CD4-positive, alpha-beta T cell treated with Interferon alpha-2 for 1 hour (primary cell): ENCODE results near the gene GPR32.
A peak's percentile ranks its signal among the peaks of the same experiment; 100 is the strongest.
"Not testable (repeated sequence)": the region's sequence is repeated elsewhere in the genome, so short reads cannot be mapped to it uniquely, and the experiment has no call there.

ENCODE experiments used
- DNase-seq, 2 donors: peaks; one replicate each; pipeline ENCODE4 v3.0.0-alpha.2; 2020 to 2022

The GPR32 gene

GRCh38 chr19:50770164-50770563 lies at the start of gene GPR32:
Gene GPR32 (plus strand): TSS chr19:50770464. CDS start chr19:50770601, 137 bp downstream.
- DNase-seq, result not testable (repeated sequence)

DNA sequence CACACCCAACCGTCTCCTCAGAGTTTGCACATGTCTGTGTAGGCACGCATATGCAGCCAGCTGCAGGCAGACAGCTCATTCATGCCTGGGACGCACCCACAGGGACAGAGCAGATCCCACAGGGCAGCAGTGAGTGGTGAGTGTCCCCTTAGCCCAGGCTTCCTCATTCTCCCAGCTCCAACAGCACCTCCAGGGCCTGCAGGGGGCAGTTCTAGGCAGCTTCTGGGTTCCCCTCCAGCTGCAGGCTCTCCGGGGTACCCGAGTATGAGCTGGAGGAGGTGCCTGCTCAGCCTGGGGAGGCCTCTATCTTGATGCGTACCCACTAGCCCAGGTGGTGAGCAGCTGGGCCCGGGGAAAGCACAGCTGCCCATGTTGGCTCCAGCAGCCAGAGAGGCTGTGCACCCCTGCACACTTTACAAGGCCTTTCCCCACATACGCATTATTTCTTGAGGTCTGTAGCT lies 49.3 kb upstream of the GPR32 start:
- DNase-seq, result no peak

DNA sequence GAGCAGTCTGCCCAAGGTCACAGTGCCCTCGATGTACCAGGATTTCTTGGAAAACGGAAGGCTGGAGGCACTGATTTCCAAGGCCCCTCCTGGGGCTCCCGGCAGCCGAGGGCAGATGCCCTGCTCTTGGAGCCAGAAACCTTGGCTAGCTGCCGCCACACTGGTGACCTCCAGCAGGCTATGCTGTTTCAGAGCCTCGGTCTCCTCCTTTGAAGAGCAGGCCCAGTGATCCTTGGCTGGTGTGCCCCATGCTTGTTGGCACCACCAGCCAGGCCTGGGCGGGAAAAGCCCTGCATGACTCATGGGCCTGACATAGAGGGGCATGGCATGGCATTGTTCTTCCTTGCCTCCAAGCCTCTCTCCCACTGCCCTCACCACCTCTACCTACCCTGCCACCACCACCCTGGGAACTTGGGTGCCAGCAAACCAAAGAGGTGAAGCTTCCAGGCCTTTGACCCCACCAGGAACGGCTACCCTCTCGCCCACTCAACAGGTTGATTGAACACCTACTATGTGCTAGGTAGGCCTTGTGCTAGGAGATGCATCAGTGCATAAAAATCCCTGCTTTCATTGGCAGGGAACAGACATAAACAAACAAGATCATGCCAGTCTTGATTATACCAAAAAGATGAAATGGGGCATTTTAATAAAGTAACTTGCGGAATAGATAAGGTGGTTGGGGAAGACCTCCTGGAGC lies 48.7 kb upstream of the GPR32 start:
- DNase-seq, result no peak

DNA sequence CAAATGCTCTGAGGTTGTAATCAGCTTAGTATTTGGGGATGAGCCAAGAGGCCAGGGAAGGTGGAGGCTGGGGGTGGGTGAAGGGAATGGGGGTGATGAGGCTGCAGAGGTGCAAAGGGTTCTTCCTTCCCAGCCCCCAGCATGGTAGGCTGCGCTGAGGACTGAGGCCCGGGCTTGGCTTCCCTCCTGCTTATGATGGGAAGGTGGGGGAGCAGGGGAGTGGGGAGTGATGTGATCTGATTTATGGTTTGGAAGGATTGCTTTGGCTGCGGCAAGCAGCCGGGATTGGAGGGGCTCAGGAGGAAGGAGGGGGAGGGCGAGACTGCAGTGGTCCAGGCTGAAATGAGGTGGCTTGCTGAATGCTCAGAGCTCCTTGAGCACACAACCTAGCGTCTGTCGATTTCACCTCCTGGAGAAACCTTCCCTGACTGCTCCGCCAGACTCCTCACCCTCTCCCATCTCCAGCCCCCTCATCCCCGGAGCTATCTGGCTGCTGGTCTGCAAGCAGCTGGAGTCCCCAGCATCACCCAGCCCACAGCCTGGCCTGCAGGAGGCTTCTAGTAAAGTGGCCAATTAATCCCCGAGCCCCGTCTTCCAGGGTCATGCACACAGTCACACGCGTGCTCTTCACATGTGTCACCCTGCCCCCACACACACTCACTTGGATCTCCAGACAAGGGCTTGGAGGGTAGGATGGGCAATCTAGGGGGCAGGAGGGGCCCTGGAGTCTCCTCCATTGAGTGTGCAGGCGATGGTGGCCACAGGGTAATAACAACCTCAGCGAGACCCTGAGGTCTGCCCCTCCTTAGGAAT lies 47.9 kb upstream of the GPR32 start:
- no peak for DNase-seq

DNA sequence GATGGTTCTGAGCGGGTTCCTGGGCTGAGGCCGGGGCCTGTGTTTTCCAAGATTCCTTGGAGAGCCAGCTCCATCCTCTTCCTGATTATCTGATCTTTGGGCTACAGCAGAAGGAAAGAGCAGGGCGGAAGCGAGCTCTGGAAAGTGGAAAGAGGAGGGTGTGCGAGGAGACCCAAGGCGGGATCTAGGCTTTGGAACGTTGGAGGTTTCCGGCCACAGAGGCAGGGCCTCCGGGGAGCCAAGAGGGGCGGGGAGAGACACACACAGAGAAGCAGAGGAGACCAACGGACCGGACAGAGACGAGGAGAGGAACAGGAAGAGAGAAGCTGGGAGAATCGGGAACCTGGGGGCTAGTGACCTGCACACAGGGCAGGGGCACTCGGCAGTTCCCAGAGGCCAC lies 47.2 kb upstream of the GPR32 start, which contains the start of gene CLEC11A:
Gene CLEC11A (plus strand): TSS at position 296 of the 400 bp plus-strand sequence. CDS start 162 bp downstream, outside the sequence.
- no peak for DNase-seq

DNA sequence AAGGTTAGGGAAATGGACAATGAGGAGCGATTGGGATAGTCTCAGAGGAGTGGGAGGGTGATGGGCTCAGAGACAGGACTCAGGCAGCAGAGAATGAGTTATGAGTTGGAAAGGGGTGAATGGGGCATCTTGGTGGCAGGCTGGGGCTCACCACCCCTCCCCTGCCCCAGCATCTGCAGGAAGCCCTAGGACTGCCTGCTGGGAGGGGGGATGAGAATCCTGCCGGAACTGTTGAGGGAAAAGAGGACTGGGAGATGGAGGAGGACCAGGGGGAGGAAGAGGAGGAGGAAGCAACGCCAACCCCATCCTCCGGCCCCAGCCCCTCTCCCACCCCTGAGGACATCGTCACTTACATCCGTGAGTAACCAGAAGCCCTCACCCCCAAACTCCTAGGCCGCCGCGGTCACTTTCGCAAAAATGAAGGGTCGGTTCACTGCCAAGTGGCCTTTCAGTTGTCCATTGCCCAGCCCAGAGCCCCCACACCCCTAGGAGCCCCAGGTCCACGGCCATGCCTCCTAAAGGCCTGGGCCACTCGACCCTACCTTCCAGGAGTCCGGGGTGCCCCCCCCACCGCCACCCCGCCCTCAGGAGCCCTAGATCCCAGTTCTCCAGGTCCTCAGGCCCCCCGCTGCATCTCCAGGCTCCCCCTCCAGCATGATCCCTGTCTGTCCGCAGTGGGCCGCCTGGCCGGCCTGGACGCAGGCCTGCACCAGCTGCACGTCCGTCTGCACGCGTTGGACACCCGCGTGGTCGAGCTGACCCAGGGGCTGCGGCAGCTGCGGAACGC lies 46.3 kb upstream of the GPR32 start:
- no peak for DNase-seq

DNA sequence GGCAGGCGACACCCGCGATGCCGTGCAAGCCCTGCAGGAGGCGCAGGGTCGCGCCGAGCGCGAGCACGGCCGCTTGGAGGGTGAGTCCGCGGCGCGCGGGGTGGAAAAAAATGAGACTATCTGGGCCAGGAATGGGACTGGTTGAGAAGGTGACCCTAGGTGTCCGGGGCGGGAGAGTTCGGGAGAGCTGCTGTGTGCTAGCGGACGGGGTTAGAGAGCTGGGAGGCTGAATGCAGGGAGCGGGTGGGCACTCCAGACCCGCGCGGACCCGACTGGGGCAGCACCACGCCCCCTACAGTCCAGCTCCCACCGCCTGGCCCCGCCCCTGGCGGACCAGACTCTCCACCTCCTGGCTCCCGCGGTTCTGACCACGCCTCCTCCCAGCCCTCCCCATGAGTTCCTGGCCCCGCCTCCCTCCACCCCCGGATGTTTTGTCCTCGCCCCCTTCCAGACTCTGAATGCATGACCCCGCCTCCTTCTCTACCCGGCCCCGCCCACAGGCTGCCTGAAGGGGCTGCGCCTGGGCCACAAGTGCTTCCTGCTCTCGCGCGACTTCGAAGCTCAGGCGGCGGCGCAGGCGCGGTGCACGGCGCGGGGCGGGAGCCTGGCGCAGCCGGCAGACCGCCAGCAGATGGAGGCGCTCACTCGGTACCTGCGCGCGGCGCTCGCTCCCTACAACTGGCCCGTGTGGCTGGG lies 45.6 kb upstream of the GPR32 start:
- DNase-seq, result peak; percentile 94 to 97

- no peak for DNase-seq
Measured at GRCh38 chr19:50725218-50725910, 44.9 kb upstream of the GPR32 start.

DNA sequence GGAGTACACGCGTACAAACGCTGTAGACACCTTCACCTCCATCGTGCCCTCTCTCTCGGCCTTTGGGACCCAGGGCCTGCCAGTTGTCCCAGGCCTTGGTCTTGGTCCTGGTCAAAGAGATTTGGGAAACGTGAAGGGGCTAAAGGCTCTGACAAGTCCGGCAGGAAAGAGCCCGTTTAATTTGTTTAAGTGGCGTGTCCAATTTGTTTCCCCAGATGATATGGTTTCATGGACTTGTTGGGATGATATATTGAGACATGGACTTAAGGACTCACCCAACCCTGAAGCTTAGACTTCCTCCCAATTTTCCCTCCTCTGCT lies 44.4 kb upstream of the GPR32 start:
- no peak for DNase-seq

DNA sequence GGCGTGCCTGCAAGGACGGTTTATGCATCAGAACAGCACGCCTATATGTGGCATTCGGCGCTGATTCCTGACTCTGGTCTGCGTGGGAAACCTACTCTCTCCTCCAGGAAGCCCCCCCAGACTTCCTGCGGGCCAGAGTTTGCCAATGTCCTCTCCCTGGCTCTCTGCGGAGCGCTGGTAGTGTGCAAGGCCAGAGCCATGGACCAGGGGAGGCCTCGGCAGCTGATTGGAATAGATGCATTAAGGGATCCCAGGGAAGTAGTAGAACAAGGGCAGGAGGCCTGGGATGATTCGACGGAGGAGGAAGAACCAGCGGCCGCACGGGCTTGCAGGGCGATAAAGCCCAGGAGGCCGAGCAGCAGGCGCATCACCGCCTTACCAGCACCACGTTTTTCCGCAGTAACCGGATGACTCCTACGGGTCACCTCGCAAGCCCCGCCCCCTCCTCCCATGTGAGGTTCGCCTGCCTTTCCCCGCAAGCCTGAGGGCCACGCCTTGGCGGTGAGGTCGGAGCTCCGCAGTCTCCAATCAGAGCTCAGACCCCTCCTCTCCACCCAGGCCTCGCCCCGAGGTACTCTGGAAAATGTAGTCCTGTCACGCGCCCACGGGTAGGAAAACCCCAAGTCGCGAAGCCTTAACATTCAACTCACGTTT lies 42.1 kb upstream of the GPR32 start:
- DNase-seq, result peak; percentile 66 to 88

- no peak for DNase-seq
Measured at GRCh38 chr19:50729894-50730293, 40.4 kb upstream of the GPR32 start.

GRCh38 chr19:50735869-50736268 lies 34.4 kb upstream of the GPR32 start:
- no peak for DNase-seq

GRCh38 chr19:50736338-50736737 lies 33.9 kb upstream of the GPR32 start:
- DNase-seq, result no peak

DNA sequence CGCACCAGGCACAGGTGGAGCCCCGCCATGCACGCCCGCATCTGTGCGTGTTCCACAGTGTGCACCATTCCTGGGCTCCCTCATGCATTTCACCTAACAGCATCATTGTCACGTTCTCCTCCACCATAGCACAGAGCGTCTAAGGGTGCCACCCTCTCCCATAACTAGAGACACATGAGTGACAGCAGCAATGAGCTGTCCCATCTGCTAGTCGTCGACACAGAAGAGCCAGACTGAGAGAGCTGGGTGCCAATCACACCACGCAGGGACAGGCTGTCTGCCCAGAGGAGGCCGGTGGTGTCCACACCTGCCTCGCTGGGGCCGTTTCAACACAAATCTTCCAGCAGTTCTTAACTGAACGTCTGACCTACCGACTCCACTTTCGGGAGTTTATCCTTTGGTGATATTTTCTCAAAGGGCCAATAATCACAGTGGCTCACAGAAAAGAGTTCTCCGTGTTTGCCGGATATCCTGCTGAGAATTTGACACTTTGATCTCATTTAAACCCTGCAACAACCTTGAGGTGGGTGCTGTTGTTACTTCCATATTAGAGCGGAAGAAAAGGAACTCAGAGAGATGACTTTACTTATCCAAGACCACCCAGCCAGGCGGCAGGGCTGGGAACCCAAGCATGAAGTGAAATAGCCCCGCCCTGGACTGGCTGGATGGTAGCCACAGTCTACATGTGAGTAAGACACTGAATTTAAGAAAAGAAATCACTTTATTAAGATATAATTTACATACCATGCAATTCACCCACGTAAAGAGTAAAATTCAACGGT lies 30.9 kb upstream of the GPR32 start:
- no peak for DNase-seq

DNA sequence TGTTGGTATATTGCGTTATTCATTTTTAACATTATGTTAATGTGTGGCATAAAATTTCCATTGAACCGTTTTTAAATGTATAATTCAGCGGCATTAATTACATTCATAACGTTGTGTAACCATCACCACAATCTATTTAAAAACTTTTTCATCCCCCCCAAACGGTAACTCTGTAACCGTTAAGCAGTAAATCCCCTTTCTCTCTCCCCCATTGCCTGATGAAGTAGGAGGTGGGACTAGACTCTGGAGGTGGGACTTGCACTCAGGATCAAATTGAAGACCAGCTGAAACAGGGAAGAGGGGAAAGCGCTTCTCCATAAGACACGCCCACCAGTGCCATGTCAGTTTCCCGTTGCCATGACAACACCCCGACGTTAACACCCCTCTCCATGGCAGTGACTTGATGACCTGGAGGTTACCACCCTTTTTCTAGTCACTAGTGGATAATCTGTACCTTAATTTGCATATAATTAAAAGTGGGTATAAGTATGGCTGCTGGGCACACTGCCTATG lies 30.3 kb upstream of the GPR32 start:
- DNase-seq, result no peak

DNA sequence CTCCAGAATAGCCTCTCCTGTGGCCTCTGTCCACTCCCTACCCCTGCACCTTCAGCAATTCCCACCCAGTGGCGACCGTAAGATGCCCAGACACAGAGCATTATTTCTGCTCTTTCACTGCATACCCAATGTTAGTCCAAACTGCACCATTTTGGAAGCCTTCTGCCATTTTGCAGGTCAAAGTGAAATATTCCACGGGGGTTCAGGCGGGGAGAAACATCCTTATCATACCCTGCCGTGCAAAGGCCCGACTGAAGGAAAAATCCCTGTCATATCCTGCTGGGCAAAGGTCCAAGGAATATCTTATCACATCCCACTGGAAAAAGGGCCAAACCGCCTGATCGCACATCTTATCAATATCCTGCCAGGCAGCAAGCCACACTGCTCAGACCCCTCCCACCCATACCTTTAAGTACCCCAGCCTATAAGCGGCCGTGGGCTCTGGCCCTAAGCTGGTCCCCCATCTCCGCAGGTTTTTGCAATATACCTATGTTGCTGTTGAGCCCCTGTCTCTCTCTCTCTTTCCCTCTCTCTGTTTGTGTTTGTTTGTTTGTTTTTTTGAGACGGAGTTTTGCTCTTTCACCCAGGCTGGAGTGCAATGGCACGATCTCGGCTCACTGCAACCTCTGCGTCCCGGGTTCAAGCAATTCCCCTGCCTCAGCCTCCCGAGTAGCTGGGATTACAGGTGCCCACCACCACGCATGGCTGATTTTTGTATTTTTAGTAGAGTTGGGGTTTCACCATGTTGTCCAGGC lies 28.9 kb upstream of the GPR32 start:
- DNase-seq, result no peak

DNA sequence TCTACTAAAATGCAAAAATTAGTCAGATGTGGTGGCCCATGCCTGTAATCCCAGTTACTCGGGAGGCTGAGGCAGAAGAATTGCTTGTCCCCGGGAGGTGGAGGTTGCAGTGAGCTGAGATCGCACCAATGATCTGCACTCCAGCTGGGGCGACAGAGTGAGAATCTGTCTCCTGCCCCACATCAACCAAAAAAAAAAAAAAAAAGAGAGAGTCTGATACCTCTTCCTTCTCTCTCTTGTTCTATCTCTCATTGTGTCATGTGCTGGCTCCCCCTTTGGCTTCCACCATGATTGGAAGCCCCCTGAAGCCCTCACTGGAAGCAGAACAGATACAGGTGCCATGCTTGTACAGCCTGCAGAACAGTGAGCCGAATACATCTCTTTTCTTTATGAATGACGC lies 26.7 kb upstream of the GPR32 start:
- no peak for DNase-seq

DNA sequence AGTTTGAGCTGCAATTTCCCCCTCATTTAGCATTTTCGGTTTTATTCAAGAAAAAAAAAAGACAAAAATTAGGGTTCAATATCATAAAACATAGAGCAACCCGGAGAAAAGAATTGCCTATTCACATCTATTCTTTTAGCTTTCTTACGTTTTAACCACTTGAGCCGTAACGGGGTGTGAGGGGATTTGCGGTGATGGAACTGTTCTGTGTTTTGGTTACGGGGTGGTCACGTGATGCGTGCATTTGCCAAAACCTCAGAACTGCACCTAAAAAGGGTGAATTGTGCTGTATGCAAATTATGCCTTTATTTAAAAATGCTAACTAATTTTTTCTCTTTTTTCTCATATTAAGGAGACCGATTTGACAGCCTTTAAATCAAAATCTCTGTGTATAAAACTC lies 25.0 kb upstream of the GPR32 start:
- no peak for DNase-seq

- not testable (repeated sequence) for DNase-seq
Measured at GRCh38 chr19:50747141-50747540, 23.1 kb upstream of the GPR32 start.

GRCh38 chr19:50749490-50749889 lies 20.8 kb upstream of the GPR32 start:
- DNase-seq, result no peak
